ENCODE data around the gene EXO5. TPM values are rescaled to one million over a fixed set of nuclear protein-coding genes. Genes with fewer than 3 reads are reported as not detected.
A peak's percentile ranks its signal among the peaks of the same experiment; 100 is the strongest.

EXO5 gene
- total and polyA plus RNA-seq, 2 of the 13 experiments (the other 11 are each of a cell fraction or from before 2014, with no cell fraction given): 9.9 to 20.5 TPM

- TF ChIP-seq THAP9 (CRISPR knock-in tag; IDR thresholded peaks at IDR 0.05; ENCODE audit: borderline replicate concordance) (no peak), ZNF503 (CRISPR knock-in tag; IDR thresholded peaks at IDR 0.05) (peak; percentile 49; the same call in 1 of the 2 replicates), NFKB2 (CRISPR knock-in tag; IDR thresholded peaks at IDR 0.05; ENCODE audit: borderline replicate concordance) (0 out of 2 replicates have a peak, but pooled peaks have one; percentile 18), ZNF512B (CRISPR knock-in tag; IDR thresholded peaks at IDR 0.05; ENCODE audit: borderline replicate concordance) (no peak), ZBTB40 (IDR thresholded peaks at IDR 0.05) (no peak), ZBTB40 (CRISPR knock-in tag; IDR thresholded peaks at IDR 0.05) (no peak), SIN3A (IDR thresholded peaks at IDR 0.05; ENCODE audit: borderline replicate concordance, low read depth, low read length) (no peak), RBM39 (IDR thresholded peaks at IDR 0.05; ENCODE audit: low read depth, low read length, poor library complexity, severe bottlenecking) (no peak), FOXO1 (CRISPR knock-in tag; IDR thresholded peaks at IDR 0.05) (no peak; the same call in 1 of the 2 replicates), ZBTB1 (CRISPR knock-in tag; IDR thresholded peaks at IDR 0.05; ENCODE audit: borderline replicate concordance) (no peak)
These were observed 31.5 kb upstream of the EXO5 start, which contains the start of gene ZFP69 (continued) for GRCh38 chr1:40476924-40477677.
